DLD1 (cell line): Measurements from ENCODE around the gene TBX4.

Experiments
- in situ Hi-C: cut with HindIII; loops from 2 replicates; pipeline ENCODE4 v1.10.0; 2017; ENCODE audit warnings: low sequenced_read_pairs

TBX4 gene

DNA sequence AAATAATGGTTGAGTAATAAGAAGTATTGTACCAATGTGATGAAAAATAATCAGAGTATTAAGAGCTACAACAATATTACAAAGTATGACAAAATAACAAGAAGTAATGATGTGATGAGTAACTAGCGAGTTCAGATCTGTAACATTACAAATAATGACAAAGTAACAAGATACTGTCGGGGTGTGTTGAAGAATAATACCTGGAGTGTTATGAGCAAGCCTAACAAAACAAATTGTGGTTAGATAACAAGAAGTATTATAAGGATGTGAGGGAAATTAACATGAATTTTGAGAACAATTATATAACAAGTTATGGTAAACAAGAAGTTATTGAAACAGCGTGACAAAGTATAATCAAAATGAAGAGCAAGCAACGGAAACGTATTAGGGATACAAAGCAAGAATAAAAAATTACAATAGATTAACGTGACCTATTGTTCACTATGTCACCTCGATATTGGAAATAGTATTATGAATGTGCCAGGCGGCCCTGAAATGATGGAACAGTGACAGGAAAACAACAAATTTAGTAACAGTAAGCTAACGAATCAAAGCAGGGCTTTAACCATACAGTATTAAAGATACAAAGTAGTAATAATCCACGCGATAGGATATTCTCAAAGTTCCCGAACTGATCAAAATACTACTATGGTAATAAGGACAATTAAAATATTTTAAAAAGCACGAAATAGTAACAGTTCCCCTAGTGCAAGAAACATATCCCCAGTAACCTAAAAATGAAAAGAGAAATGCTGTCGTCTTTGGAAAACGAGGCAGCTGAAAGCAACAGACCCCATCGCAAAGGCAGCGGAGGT lies 1.6 kb downstream of the TBX4 start:
- in situ Hi-C loops, result no loop called here

DNA sequence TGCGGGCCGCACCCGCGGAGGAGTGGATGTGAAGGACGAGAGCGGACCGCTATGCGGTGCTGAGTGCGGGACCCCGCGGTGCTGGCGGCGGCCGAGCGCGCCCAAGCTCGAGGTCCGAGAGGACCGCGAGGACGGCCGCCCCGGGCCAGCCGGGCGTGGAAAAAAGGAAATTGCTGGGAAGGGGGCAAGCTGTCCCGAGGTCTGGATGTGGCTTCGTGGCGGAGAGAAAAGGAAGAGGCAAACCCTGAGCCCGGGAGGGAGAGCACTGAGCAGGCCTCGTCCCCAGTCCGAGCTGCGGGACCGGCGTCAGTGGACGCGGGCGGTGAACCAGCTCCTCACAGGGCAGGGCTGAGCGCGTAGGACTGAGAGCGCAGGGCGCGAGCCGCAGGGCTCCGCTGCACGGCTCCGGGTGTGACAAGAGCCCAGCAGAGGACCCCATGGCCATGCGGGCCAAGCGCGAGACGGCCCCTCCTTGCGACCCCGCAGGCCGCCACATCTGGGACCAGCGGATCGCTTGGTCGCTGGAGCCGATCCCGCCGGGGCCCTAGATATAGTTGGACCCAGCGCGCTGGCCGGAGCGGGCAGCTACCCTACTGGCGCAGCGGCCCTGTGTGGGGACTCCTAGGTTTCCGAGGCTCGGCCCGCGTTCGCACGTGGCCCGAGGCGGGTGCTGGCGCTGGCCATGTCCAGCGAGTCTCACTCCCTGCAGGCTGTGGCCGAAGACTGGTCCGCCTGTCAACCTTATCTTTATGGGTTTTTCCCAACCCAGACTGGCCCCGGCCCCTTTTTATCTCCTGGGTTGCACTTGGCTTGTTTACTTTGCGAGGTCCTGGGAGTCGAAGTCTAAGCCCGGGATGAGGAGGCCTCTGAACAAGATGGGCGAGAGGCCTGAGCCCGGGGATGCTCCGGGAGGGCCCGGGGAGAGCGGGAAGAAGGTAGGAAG lies 2.4 kb downstream of the TBX4 start:
- in situ Hi-C loops, result no loop called here

DNA sequence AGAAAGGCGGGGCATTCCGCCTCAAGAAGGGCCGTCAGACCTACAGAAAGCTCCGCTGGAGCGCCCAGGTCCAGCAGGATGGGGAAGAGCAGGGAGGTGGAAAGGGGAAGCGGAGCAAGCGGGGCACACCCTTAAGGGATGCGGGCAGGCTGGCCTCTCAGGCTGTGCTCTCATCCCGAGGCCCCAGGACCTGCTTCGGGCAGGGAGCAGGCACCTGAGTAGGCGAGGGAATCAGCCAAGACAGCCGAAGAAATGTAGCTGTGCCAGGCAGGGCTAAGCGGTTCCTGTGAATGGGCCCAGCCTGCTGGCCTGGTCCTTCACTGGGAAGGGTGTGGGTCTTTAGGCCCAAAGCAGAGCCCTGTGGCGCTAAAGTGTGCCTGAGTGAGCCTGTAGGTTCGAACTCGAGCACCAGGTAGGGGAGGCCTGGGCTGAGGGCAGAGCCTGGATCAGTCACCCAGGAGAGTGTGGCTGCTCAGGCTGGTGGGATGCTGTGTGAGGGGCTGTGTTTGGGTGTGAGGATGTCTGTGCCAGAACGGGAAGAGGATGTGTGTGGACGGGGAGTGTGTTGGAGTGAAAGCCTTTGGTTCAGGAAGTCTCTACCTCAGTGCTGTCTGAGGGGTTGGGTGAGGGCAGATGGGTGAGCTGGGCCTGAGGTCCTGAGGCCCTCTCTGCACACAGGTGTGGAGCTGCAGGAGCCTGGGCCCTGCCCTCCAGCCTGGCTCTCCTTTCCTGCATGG lies 3.3 kb downstream of the TBX4 start:
- in situ Hi-C loops, result no loop called here

DNA sequence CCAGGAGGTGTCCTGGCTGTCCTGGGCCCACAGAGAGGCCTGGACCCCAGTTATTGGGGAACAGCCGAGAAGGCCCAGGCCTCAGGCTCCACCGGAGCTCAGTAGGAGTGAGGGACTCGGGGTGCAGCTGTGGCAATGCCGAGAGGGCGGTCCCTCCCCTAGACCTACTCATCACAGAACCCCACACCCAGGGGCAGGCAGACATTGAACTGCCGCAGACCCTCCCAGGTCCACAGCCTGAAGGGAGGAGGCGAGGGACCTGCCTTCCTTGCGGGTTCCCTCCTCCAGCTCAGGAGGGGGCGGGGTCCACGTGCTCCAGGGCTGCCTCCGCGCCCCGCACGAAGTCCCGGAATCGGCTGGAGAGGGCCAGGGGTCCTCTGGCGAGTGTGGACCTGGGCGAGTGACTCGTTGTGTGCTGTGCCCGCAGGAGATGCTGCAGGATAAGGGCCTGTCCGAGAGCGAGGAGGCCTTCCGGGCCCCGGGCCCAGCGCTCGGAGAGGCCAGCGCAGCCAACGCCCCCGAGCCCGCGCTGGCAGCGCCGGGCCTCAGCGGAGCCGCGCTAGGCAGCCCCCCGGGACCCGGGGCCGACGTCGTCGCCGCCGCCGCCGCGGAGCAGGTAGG lies 3.9 kb downstream of the TBX4 start:
- in situ Hi-C loops, result no loop called here

DNA sequence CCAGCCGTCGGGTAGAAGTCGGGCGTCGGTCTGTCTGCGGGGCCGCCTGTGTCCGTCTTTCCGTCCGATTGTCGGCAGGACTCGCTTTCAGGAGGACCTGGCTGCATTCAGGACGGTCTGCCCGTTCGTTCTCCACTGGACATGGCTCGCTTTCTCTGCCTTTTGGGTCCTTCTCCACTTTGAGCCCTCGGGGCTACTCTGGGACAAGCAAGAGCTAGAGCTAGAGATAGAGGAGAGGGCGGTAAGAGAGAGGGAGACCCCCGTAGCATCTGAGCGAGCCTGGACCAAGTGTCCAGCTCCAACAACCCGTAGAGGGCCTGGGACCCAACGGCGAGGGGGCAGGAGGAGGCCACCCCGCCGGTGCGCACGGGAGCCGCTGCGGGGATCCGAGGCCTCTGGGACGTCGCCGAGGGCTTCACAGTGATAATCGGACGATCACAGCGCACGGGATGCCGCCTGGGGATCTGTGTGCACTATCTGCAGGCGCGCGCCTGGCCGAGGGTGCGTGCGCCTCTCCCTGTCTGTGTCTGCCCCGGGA lies 4.5 kb downstream of the TBX4 start:
- in situ Hi-C loops, result no loop called here

DNA sequence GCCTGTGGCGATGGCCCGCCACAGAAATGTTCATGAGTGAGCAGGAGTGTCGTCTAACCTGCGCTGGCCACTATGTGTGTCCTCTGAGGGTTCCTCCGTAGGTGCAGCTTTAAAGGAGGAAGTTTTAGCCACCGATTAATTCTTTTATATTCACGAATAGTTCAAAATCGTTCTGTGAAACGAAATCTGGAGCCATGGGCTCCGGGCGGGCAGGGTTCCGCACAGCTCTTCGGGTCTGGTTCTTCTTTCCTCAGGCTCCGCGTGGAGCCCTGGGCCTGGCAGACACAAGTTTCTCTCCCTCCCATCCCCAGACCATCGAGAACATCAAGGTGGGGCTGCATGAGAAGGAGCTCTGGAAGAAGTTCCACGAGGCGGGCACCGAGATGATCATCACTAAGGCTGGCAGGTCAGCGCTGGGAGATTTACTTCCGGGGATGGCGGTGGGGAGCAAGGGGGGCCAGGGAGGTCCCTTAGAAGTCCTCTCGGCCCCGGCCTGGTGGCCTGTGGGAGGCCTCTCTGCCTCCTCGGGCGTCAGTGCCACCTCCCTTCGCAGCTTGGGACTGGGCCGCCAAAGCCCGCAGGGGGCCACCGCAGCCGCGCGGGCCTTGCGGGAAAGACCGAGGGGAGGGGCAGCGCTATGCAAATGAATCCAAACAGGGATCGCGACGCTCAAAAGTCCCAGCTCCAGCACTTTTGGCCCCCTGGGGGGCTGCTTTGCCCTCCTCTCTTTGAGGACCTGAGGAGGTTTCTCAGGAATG lies 5.2 kb downstream of the TBX4 start:
- in situ Hi-C loops, result no loop called here

DNA sequence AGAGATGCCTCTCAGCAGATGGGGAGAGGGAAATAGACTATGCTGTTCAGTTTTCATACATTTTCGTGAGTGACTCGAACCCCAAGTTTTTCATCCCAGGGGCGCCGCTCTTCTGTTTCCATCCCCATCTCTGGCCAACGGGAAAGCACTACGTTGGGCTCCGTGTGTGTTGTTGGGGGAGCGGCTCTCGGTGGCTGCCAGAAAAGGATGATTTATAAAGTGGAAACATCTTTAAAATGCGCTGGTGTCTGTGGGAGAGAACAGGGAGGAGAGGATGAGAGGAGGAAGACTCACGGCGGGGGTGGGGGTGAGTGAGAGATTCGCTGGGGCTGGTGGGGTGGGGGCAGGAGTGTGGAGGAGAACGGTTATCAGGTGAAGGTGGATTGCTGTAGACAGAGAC lies 5.8 kb downstream of the TBX4 start:
- in situ Hi-C loops, result no loop called here

DNA sequence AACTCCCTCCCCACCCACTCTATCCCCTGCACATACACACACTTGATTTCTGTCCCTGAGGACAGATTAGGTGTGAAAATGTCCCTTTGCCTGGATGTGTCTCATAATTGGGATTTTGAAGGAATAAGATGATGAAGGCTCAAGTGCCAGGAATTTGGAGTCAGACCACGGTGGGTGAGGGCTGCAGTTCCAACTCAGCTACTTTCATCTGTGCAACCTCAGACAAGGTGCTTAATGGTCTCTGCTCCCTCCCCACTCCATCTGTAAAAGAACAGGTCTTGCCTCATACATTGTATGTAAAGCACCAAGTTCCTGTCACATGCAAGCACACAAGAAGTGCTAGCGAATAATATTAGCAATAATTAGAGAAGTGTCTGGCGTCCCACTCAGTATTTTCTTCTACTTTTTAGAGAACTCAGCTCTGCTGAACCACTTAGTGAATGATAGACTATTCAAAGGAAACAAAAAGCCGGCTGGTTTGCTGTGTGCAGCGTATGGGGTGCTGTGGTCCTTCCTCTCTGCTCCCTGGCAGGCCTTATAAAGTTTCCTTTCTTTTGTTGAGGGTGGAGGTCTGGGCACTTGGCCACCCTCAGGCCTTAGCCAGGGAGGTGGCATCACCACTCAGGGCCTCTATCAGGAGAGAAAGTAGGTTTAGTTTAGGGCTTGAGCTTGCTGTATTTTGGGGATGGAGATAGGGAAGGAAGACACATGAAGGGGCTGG lies 6.4 kb downstream of the TBX4 start:
- in situ Hi-C loops, result no loop called here

DNA sequence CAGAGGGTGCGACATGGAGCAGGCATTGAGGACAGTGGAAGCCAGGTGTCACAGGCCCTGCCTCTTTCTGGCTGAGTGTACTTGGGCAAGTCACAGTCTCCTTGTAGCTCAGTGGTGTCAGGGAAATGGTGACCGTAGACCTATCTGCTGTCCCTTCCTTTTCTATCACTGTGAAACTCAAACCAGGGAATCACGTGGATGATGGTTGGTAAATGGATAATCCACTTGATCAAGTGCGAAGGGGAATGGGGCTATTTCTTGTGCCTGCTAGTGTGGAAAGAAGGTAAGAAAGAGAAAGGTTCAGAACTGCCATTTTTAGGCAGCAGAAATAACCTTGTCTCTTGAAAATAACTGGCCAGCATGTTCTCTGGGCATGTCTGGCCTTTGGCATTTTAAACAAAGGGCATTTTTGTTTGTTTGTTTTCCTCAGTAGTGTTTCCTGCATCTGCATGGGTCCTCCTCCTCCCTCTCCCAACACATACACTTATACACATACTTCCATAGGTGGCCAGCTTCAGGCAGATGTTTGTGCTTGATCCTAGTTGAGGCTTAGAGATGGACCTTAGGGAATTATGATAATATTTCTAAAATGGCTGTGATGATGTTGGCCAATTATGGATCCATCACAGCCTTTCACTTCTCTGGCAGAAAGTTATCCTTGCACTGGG lies 7.1 kb downstream of the TBX4 start:
- in situ Hi-C loops, result no loop called here

DNA sequence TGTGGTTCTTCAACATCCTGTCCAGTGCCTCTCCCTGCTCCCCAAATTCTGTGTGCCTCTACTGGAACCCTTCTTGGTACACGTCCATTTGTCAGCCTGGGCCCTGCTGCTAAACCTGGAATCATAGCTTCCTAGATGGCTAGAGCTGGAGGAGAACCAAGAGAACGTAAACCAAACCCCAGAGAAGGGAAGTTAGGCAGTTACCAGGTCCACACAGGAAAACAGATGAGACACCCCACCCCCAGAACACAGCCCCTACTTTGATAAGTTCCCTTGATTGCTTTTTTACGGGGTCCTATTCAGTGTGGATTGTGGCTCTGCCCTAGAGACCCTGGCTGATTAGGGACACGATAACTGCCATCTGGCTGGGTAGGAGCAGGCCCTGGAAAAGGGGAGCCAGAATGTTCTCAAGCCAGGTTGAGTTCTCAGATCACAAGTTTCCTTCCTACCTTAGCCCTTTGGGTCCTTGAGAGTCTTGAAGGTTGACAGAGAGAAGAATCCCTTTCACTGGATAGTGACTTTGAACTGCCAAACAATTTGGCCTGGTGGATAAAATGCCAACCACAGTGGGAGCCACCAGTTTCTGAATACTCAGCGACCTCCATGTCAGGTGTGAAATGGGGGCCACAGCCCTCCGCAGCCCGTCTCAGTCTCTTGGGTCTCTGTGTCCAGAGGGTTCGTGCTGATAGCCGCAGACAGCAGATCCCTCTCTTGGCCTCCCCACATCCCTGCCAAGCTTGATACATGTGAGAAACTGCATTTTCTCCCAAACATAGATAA lies 7.9 kb downstream of the TBX4 start:
- in situ Hi-C loops, result no loop called here

DNA sequence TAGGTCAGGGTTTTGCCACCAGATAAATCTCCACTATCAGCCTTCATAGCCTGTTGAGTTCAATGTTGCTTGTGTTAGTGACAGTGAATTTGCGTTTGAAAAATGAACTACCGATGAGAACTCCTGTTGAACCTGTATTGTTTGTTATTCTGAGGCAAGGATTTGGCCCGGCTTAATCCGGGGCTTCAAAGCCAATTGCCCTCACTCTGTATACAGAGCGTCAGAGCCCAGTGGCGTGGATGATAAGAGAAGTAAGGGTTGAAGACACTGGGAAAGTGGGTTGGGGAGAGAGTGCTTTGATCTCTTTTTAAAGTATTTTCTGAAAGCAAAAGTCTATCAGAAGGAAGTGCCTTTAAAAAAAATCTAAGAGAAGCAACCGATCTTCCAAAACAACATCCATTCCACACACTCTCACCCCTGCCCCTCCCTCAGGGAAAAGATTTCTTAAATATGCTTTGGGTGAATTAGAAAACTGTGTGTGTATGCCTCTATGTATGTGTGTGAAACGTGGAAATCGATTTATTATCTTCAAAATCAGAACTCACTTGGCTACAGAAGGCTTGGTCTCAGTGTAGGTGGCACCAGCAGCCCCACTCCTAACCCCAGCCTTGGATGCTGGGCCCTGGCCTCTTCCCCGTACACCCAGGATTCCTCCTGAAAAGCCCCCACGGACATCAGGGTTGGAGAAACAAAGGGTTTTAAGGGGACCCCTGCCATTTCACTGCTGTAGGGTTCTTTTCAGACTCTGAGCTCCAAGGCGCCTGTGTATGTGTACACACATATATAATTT lies 8.8 kb downstream of the TBX4 start:
- in situ Hi-C loops, result no loop called here

DNA sequence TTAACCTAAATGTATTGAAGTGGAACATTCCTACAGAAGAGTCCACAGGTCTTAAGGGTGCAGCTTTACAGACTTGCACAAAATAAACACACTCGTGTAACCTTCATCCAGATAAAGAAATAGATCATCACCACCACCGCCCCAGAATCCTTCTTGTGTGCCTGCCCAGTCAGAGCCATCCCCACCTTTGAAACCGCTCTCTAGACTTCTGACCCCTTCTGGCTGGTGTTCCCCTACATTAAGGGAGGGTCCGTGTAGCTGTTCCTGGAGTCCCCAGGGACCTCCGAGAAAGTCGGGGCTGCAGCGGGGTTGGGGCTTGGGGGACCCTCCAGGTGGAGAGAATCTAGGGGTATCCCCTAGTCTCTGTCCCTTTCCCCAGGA lies 9.4 kb downstream of the TBX4 start:
- in situ Hi-C loops, result no loop called here

DNA sequence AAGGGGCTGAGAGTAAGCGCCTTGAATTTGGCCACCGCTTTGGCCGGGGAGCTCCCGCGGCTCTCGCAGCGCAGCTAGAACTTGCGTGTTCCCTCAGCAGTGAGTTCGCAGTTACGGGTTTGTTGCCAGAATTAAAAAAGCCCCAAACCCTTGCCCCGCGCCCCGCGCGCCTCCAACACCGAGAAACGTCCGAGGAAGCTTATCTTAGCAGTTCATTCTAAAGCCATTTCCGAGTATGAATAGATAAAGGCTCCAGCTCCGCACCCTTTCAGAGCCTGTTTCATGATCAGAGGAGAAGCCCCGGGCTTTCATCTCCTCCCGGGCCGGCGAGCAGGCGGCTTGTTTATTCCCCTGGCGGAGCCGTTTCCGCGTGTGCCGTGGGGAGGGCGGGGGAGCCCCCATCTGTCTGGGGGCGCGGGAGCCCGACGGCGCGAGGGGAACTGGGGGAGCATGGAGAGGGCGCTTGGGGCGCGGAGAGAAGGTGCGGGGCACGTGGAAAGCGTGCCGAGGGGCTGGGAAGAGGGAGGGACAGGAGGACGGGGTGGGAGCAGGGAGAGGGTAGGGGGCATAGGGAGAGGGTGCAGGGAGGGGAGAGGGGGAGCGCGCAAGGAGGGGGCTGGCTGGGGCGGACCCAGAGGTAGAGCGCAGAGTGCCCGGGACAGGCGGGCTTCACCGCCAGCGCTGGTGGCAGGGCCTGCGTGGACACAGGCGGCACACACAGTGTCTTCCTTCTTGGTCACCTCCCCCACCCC lies 9.9 kb downstream of the TBX4 start:
- in situ Hi-C loops, result no loop called here

DNA sequence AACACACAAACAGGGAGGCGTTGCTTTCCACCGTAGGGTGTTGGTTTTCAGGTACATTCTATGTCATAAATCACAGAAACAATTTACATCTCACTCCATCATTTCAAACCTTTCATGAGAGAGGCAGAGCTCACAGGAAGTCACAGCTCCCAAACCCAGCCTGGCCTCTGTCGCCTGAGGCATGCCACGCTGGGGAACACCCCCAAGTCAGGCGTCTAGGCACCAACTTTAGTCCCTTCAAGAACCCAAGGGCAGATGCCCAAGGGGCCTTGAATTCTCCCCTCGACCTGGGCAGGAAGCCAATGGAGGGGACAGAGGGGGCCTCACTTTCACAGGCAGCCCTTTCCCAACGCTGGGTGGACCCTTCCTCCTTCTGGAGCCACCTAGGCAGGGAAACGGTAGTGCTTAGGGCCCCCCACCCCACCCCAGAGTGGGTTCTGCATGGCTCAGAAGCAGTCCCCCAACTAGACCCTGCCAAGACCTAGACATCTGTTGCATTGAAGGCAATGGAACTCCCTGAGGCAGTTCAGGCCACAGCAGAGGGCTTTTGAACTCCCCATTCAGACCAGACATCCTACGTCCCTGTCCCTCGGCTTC lies 10.6 kb downstream of the TBX4 start:
- in situ Hi-C loops, result no loop called here

DNA sequence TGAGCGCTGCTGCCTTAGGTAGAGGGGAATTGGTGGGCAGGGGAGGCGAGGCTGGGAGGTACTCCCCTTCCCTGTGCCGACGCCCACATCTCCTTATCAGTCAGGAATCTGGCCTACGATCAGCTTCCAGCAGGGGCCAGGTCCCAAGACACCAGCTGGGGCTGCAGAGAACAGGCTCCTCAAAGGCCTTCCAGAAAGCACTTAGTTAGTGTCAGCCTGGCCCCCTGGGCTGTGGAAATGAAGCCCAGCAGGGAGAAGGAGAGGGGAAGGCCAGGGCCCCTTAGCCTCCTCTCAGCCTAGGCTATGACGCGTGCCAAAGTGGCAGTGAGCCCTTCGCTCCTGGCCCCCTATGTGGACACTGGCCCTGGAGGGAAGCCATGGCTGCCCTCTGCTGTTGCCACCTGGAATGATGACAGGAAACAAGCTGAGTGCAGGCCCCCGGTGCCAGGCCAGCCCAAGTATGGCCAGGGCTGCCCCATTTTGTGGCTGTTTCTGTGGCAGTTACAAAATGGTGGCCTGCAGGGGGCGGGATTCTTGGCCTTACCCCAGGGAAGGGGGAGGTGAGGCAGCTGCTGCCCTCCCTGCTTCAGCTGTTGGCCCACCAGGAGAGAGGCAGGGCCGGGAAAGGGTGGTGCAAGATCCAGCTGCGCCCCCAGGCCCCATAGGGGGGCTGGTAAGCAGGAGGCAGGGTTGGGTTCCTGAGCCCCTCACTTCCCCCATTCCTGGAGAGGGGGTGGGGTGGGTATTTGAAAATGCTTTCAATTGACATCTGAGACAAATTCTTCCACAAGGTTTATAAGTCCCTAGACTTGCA lies 11.3 kb downstream of the TBX4 start:
- in situ Hi-C loops, result no loop called here
